HUES64 (cell line): ENCODE results near the gene DSC3. TPM values are rescaled to one million over a fixed set of nuclear protein-coding genes. Genes with fewer than 3 reads are reported as not detected.
A peak's percentile ranks its signal among the peaks of the same experiment; 100 is the strongest.

Source experiments
- H3K27ac ChIP-seq: 2 replicates; pipeline ENCODE4 v1.7.0; 2013; ENCODE audit warnings: low read depth, low read length, inconsistent platforms
- H3K27me3 ChIP-seq: 2 replicates; pipeline ENCODE4 v1.6.1; 2013; ENCODE audit warnings: mild to moderate bottlenecking, low read length; ENCODE audit not compliant: insufficient read depth
- H3K36me3 ChIP-seq: 2 replicates; pipeline ENCODE4 v1.6.1; 2013; ENCODE audit warnings: mild to moderate bottlenecking, low read length; ENCODE audit not compliant: insufficient read depth
- H3K4me1 ChIP-seq: 2 replicates; pipeline ENCODE4 v1.6.1; 2013; ENCODE audit warnings: mild to moderate bottlenecking, low read length, moderate library complexity; ENCODE audit not compliant: insufficient read depth
- H3K4me3 ChIP-seq: 2 replicates; pipeline ENCODE4 v1.5.1; 2013; ENCODE audit warnings: mild to moderate bottlenecking, low read length, moderate library complexity
- H3K9ac ChIP-seq: 2 replicates; pipeline ENCODE4 v1.6.1; 2013; ENCODE audit warnings: mild to moderate bottlenecking, low read depth, low read length
- H3K9me3 ChIP-seq: 2 replicates; pipeline ENCODE4 v1.6.1; 2013; ENCODE audit warnings: low read depth, low read length; ENCODE audit not compliant: insufficient read depth
- WGBS: fragments of 150-250, 120-280 bp; methylation state at CpG from one replicate; pipeline ENCODE4 v1.1.7; 2013; ENCODE audit warnings: missing lambda C conversion rate; 5-methylcytosine and 5-hydroxymethylcytosine counted together
- polyA plus RNA-seq, 2 experiments: library from polyadenylated mRNA; stranded (reverse); fragments of 50-300 nt; gene quantifications; one replicate each; pipeline ENCODE4 v1.2.3, GENCODE V29; 2013

DSC3 gene
- polyA plus RNA-seq (2013, experiment 1 of 2), result 0.80 TPM
- polyA plus RNA-seq (2013, experiment 2 of 2), result 1.8 TPM

DNA sequence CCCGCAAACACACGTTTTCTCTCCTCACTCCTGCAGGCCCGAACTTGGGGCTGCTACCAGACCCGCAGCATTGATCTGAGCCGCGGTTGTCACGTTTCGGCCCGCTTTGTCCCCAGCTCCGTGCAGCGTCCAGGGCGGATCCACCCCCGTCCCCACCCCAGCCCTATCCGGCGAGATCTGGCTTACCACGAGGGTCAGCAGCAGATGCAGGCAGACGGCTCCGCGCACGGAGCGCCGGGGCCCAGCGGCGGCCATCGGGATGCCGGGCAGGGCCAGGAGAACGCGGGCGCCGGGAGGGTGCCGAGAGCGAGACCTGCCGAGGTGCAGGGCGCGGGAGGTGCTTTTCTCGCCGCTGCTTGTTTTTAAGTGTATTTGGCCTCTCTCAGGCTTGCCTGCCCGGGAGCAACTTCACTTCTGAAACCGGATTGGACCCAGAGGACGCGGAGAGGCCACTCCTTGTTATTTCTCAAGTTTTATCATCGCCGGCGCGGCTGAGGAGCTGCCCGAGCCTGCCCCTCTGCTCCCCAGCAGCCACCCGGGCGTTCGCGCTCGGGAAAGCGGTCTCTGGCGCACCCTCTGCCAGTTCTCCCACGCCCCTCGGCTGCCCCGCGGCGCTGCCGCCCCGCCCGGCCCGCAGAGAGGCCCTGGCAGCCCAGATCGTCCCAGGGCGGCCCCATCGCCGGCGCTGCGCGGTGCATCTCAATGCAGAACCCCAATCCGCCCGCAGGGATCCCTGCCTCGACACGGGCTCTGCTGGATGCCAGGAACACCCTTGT is at the start of gene DSC3:
Gene DSC3 (minus strand): TSS at position 337 of the 776 bp plus-strand sequence. CDS start 82 bp downstream, at position 255.
- H3K27ac ChIP-seq, result no peak within 1 kb of the TSS
- H3K4me1 ChIP-seq, result peaks cover 18% of the 10 kb centered on the region
- peaks cover 81% of the 10 kb centered on the region for H3K27me3 ChIP-seq
- H3K4me3 ChIP-seq, result peak within 1 kb of the TSS; percentile 60
- H3K9ac ChIP-seq, result peak within 1 kb of the TSS; percentile 65
- H3K36me3 ChIP-seq, result no peaks in the 10 kb centered on the region
- WGBS, result under 1% methylated on average over 73 of the region's 73 CpGs
- no peaks in the 10 kb centered on the region for H3K9me3 ChIP-seq

DNA sequence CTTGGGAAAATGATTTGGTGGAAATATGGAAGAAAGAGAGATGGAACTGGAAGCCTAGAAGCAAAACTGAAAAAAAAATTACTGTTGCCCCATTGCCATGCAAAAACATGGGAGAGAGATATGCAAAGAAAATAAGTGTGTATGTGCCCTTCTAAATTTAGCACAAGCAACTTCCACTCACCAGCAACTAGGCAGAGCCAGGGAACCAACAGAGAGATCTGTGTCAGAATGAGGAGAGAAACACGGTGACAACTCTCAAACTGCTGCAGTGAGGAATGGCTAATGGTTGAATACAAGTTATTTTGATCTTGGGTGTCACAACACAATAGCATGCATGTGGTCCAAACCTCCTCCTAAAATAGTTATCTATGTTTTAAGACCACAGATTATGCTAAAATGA is 48.8 kb upstream of the DSC3 start:
- Histone ChIP-seq H3K27me3 (no peaks in the 10 kb centered on the region), H3K9ac (no peak overlapping the region), H3K4me1 (no peaks in the 10 kb centered on the region), H3K27ac (no peak overlapping the region), H3K9me3 (peaks cover 4% of the 10 kb centered on the region; the same call in 1 of the 2 replicates), H3K4me3 (no peak overlapping the region), H3K36me3 (peaks cover 70% of the 10 kb centered on the region)
- 88% methylated on average over 1 of the region's 1 CpG for WGBS

DNA sequence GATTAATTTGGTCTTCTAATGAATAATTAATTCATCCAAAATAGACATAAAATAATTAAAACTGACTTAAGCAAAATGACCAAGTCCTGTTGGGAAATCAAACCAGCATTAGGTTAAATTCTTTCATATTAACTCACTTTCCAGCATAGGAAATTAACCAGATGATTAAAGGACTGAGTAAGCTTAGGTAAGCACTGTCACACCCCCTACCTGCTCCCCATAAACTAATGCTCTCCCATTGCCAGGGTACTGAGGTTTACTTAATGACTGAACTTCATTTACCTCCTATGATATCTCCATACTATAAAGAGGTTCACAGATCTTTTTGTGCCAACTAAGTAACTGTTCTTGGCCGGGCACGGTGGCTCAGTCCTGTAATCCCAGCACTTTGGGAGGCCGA is 46.0 kb upstream of the DSC3 start:
- H3K27me3 ChIP-seq, result no peaks in the 10 kb centered on the region
- H3K9ac ChIP-seq, result no peak overlapping the region
- no peak overlapping the region for H3K4me3 ChIP-seq
- H3K36me3 ChIP-seq, result peaks cover 98% of the 10 kb centered on the region
- WGBS, result 97% methylated on average over 3 of the region's 3 CpGs
- no peak overlapping the region for H3K27ac ChIP-seq
- H3K9me3 ChIP-seq, result peaks cover 4% of the 10 kb centered on the region; the same call in 1 of the 2 replicates
- no peaks in the 10 kb centered on the region for H3K4me1 ChIP-seq

GRCh38 chr18:31079973-31080372 is 37.4 kb upstream of the DSC3 start:
- H3K27ac ChIP-seq, result no peak overlapping the region
- H3K9me3 ChIP-seq, result no peaks in the 10 kb centered on the region
- H3K9ac ChIP-seq, result no peak overlapping the region
- H3K36me3 ChIP-seq, result peaks cover 76% of the 10 kb centered on the region
- WGBS, result over 99% methylated on average over 2 of the region's 3 CpGs
- H3K4me1 ChIP-seq, result no peaks in the 10 kb centered on the region
- no peaks in the 10 kb centered on the region for H3K27me3 ChIP-seq
- no peak overlapping the region for H3K4me3 ChIP-seq

GRCh38 chr18:31077878-31078277 is 35.3 kb upstream of the DSC3 start:
- WGBS, result 96% methylated on average over 1 of the region's 1 CpG
- H3K36me3 ChIP-seq, result peaks cover 72% of the 10 kb centered on the region
- no peaks in the 10 kb centered on the region for H3K4me1 ChIP-seq
- no peaks in the 10 kb centered on the region for H3K9me3 ChIP-seq
- H3K27ac ChIP-seq, result no peak overlapping the region
- H3K27me3 ChIP-seq, result no peaks in the 10 kb centered on the region
- H3K9ac ChIP-seq, result no peak overlapping the region
- H3K4me3 ChIP-seq, result no peak overlapping the region

DNA sequence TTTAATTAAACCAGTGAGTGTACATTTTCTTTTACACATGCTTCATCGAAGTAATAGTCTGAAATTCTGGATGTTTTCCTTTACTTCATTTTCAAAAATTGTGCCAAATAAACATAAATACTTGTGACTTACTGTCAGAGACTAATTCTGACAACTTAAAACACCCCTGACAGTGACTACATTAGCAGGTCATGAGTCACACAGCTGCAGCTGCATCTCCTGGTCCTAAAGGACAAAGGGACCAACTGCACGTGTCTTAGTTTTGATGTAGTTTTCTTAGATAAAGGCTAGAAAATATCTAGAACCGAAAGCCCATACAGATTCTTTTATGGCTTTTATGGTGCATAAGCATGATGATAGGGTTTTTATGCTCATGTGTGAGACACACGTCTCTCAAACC is 29.6 kb upstream of the DSC3 start:
- H3K27me3 ChIP-seq, result no peaks in the 10 kb centered on the region
- no peak overlapping the region for H3K4me3 ChIP-seq
- no peak overlapping the region for H3K9ac ChIP-seq
- WGBS, result 91% methylated on average over 3 of the region's 4 CpGs
- no peak overlapping the region for H3K27ac ChIP-seq
- peaks cover 75% of the 10 kb centered on the region for H3K36me3 ChIP-seq
- no peaks in the 10 kb centered on the region for H3K4me1 ChIP-seq
- no peaks in the 10 kb centered on the region for H3K9me3 ChIP-seq

GRCh38 chr18:31070206-31070605 is 27.7 kb upstream of the DSC3 start:
- Histone ChIP-seq H3K4me3 (no peak overlapping the region), H3K4me1 (0 out of 2 replicates have a peak, but pooled peaks cover 2% of the 10 kb centered on the region), H3K27me3 (no peaks in the 10 kb centered on the region), H3K27ac (no peak overlapping the region), H3K9ac (no peak overlapping the region), H3K9me3 (no peaks in the 10 kb centered on the region), H3K36me3 (peaks cover 77% of the 10 kb centered on the region)
- WGBS, result 89% methylated on average over 3 of the region's 3 CpGs

DNA sequence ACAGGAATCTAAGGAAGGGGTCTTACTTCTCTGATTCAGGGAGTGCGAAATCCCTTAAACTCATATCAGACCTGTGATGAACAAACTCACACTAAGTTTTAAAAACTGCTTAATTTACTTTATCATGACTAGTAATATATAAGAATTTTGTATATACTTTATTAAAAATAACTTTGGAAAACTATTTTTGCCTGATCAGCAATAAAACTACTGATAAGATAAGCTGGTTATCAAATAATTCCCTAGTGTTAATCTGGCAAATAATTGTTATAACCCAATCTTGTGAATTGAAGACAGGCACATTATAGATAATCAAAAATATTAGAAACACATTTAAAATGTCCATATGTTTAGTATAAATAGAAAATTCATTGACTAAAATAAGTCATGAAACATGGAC is 23.7 kb upstream of the DSC3 start:
- no peak overlapping the region for H3K4me3 ChIP-seq
- H3K36me3 ChIP-seq, result peaks cover 45% of the 10 kb centered on the region
- no CpG with 5 or more reads among the region's 1 CpG for WGBS

DNA sequence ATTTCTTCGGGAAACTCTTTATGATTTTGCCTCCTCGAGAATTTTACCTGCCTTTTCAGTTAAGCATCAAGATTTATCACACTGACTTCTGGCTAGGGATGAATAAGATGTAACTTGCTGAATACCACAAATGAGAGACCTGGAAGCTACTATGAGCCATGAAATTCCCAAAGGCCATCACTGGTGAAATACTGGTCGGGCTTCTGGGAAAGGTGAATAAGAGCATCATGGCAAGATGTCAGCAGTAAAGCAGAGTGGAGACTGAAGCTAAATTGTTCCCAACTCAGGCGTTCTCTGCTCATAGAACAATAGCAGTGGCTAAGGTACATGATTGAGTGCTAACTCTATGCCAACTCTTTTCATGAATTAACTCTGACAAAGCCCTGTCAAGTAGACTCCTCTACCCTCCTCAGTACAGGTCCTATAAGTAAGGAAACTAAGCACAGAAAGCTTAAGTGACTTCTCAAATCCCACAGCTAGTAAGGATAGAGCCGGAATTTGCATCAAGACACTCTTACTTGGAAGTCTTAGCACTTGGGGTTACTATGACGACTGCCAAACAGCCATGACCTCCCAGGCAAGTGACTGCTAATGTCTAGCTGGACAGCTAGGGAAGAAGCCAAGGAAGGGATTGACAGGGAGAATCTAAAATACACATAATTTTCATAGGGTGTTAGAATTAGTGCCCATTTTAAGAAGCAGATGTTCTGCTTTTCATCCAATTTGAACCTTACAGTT is 22.7 kb upstream of the DSC3 start:
- no peak overlapping the region for H3K9ac ChIP-seq
- no peak overlapping the region for H3K27ac ChIP-seq
- 0 out of 2 replicates have a peak, but pooled peaks cover 5% of the 10 kb centered on the region for H3K4me1 ChIP-seq
- WGBS, result 89% methylated on average over 6 of the region's 6 CpGs
- peaks cover 36% of the 10 kb centered on the region for H3K36me3 ChIP-seq
- H3K9me3 ChIP-seq, result no peaks in the 10 kb centered on the region
- H3K4me3 ChIP-seq, result no peak overlapping the region
- no peaks in the 10 kb centered on the region for H3K27me3 ChIP-seq

More for the DNA sequence above, 23.7 kb upstream of the DSC3 start:
- no peaks in the 10 kb centered on the region for H3K27me3 ChIP-seq
- H3K27ac ChIP-seq, result no peak overlapping the region
- no peaks in the 10 kb centered on the region for H3K9me3 ChIP-seq
- 0 out of 2 replicates have a peak, but pooled peaks cover 5% of the 10 kb centered on the region for H3K4me1 ChIP-seq
- no peak overlapping the region for H3K9ac ChIP-seq

GRCh38 chr18:31064130-31064529 is 21.6 kb upstream of the DSC3 start:
- no CpG with 5 or more reads among the region's 1 CpG for WGBS
- Histone ChIP-seq H3K9me3 (no peaks in the 10 kb centered on the region), H3K27me3 (no peaks in the 10 kb centered on the region), H3K4me3 (no peak overlapping the region), H3K9ac (no peak overlapping the region), H3K4me1 (0 out of 2 replicates have a peak, but pooled peaks cover 5% of the 10 kb centered on the region), H3K36me3 (peaks cover 25% of the 10 kb centered on the region), H3K27ac (no peak overlapping the region)

- Histone ChIP-seq H3K4me1 (0 out of 2 replicates have a peak, but pooled peaks cover 13% of the 10 kb centered on the region), H3K36me3 (peaks cover 3% of the 10 kb centered on the region; the same call in 1 of the 2 replicates), H3K9ac (no peak overlapping the region), H3K27ac (no peak overlapping the region), H3K9me3 (no peaks in the 10 kb centered on the region), H3K27me3 (no peaks in the 10 kb centered on the region), H3K4me3 (no peak overlapping the region)
- WGBS, result 66% methylated on average over 4 of the region's 4 CpGs
Measured at GRCh38 chr18:31061945-31062344, 19.4 kb upstream of the DSC3 start.
